CD4-positive, alpha-beta T cell treated with Interleukin-10 for 1 hour (primary cell): ENCODE results near the gene SNX13.
A peak's percentile ranks its signal among the peaks of the same experiment; 100 is the strongest.

Source experiments
- DNase-seq: peaks from one replicate; pipeline ENCODE4 v3.0.0-alpha.2; 2020

The SNX13 gene

DNA sequence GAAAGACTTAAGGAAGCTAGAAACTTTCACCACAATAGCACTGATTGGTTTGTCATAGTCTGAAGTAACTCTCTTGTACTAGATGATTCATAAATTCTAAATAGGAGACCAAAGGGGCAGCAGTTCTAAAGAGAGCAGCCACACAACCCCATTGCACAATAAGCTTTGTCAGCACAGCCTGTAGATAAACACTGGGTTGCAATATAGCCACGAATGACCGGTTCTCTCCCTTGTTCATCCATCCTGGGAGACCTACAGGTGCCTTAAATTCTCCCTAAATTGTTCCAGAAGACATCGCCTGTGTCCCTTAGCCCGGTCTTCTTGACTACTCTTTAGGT lies 167.0 kb downstream of the SNX13 start:
- no peak for DNase-seq

DNA sequence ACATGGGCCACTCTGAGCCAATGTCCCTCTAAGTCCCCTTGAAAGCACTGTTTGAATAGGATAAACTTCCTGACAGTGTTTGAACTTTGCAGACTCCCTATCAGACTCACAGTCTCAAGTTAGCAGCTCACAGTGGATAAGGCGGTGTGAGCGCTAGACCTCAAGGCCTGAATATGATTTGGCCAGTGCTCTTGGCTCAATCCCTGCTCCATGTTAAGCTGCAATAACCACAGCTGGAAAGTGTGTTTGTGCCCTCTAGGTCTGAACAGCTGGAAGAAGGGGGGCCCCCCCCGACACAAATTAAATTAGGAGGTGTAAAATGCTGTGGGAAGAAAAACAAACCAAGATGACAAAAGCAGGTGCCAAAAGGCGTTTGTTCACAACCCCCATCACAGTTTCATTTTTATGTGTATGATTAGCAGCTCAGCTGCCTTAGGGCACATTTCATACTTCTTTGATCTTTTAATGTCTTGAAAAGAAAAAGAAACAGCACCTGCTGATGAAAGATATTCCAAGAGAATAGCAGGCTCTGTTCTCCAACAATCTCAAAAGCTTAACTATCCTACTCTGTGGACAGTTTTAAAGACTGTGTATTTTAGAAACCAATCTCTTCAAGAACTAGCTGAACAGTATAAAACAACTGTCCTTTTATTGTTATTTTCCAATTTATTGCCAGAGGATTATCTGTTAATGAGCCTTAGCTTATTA lies 167.6 kb downstream of the SNX13 start:
- no peak for DNase-seq

DNA sequence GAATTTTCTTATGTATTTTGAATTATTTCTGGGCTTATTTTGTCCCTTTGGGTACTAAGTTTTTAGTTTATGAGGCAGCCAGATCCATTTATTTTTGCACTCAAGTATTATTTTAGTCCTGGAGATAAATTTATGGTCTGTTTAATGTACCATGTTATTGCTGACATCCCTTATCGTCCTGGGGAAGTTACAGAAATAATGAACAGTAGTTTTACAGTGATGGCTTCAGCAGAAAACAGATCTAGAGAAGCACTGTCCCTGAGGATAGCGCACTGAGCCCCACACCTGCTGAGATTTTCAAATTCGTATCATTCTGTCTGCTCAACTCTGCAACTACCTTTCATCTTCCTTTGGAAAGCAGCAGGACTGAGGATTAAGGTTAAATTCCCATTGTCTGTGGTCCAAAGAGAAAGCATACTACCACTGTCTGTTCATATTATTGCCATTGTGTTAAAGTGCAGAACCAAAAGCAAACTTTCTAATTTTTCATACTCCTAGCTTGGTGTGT lies 168.3 kb downstream of the SNX13 start:
- DNase-seq: no peak

DNA sequence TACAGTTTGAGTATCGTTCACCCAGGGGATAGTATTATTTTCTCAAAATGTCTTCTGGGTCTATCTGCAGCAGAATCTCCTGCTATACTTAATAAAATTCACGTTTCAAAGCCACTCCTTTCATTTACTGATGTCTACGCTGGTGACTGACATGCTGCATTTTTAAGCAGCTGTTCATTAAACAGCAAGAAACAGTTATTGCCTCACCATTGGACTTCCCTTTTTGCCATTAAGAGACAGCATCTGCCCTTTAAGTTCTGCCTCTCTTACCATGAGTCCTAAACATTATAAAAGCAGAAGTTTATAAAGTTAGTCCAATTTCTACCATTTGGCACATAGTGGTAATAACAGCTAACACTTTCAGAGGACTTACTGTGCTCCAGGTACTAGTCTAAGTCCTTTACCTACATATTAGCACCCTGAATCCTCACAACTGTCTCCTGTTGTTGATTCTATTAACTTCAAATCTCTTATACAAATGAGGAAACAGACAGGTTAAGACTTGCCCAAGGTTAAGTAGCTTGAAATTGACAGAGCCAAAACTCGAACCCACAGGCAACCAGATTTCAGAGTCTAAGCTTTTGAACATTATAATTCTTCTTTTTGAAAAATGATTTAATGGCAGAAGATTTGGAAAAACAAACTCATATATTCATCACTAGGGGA lies 169.5 kb downstream of the SNX13 start:
- no peak for DNase-seq

DNA sequence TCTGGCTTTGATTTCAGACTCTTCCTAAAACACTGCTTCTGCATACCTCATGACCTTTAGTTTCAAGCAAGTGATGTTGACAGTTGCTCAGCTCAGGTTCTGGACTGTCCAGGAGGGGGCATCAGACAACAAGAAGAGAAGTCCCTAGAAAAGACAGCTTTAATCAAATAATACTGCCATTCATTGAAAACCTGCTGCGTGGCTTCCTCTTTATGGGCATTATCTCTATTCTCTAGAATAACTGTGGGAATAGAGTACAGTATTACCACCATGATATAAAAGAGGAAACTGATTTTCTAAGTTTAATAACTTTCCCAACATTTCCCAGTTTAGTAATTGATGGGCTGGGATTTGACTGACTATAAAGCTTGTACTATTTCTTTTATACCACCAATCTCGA lies 170.4 kb downstream of the SNX13 start:
- DNase-seq: peak; percentile 61

DNA sequence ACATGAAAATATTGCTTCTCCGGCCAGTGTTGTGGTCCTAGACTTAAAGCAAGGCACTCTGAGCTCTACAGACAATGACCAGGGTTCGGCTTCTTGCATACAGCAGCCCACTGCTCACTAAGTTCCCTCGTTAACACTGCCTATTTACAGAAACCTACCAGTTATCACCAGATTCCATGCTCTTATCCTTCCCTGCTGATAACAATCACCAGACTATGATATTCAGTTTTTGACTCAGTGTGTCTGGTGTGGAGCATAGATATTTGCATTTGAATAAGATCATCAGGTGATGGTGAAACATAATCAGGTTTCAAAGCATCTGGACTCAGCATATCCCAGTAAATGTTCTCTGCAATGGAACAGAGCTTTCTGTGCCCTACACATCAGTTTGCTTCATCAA lies 182.3 kb downstream of the SNX13 start:
- no peak for DNase-seq

DNA sequence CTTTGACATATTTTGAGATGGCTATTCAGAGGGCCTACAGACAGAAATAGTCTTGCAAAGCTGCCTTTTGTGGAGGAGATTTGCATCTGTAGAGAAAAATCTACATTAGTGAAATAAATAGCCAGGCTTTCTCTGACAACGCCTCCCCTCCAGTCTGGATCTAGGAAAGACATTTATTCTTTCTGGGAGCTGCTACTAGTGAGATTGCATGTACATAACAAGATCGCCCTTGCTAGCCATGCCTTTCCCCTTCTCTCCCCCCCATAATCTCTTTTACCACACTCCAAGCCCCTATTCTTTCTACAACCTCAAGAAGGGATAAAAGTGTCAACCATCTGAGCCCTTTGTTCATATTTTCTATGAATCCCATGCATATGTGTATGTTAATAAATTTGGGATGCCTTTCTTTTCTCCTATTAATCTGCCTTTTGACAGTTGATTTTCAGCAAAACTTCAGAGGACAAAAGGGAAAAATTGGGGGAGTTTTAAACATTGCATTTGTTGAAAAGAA lies 194.2 kb downstream of the SNX13 start:
- no peak for DNase-seq

DNA sequence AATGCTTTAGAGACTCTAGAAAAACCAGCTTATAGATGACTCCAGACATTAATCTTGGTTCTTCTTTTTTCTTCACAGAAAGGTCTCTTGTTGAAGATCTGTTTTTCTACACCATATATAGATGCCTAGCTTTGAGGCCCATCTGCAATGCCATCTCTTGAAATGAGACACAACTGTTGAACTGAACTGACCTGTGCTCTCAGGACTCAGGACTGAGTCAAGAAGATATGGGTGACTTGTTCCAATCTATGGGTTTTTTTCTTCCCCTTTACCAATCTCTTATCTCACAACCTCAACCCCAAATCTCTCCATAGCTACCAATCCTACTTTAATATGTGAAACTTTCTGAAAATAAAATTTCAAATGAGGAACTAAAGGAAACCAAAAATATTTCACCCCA lies 194.7 kb downstream of the SNX13 start:
- no peak for DNase-seq

DNA sequence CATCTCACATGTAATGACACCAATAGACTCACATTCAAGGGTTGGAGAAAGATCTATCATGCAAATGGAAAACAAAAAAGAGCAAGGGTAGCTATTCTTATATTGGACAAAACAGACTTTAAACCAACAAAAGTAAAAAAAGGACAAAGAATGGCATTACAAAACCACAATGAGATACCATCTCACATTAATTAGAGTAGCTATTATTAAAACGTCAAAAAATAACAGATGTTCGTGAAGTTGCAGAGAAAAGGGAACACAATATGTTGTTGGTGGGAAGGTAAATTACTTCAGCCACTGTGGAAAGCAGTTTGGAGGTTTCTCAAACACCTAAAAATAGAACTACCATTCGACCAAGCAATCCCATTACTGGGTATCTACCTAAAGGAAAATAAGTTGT lies 197.0 kb downstream of the SNX13 start:
- no peak for DNase-seq

DNA sequence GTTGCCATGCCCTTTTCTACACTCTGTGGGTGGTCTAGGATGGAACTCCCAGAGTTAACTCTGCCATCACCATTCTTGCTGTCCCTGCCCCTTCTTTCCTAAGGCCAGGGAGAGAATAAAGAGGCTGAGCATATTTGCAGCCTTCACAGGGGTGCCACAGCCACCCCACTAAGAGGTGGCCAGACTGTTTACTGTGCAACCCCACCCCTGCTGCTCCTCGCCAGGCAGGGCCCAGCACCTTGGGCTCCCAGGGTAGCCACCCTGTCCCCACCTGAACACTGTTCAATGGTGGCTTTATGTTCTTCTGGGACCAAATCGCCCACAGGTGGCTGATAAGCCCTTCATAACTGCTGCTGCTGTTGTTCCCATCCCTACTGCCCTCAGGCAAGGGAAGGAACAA lies 198.9 kb downstream of the SNX13 start:
- DNase-seq: no peak
